Breast epithelium (tissue), 4 donors: ENCODE measurements around the gene OTOP1. TPM values are rescaled to one million over a fixed set of nuclear protein-coding genes. Genes with fewer than 3 reads are reported as not detected.
A peak's percentile ranks its signal among the peaks of the same experiment; 100 is the strongest.
"Not testable (repeated sequence)": the region's sequence is repeated elsewhere in the genome, so short reads cannot be mapped to it uniquely, and the experiment has no call there.

Experiments used
- DNase-seq, 2 donors: peaks; one replicate each; pipeline ENCODE4 v3.0.0-alpha.2; 2019; ENCODE audit warnings: low spot score in 2 of 2
- H3K27ac ChIP-seq, 2 donors: fragments of 200-600 bp; sonication (generic) in 1 of 2; one replicate each; pipeline ENCODE4 v1.5.1; 2016 to 2019; ENCODE audit warnings: mild to moderate bottlenecking in 1 of 2
- H3K27me3 ChIP-seq, 2 donors: fragments of 200-600 bp; sonication (generic) in 1 of 2; one replicate each; pipeline versions ENCODE4 v1.5.1 to v1.6.0; 2017 to 2019; ENCODE audit warnings: control low read depth in 1 of 2, mild to moderate bottlenecking in 1 of 2
- H3K36me3 ChIP-seq: fragments of 200-600 bp; one replicate; pipeline ENCODE4 v1.5.1; 2019
- H3K4me1 ChIP-seq, 2 donors: fragments of 200-600 bp; sonication (generic); one replicate each; pipeline ENCODE4 v1.5.1; 2016 to 2019; ENCODE audit warnings: control low read depth in 1 of 2
- H3K4me3 ChIP-seq, 3 donors: fragments of 200-600 bp; sonication (generic); 1 replicate in 2 of 3; 2 replicates in 1 of 3; pipeline ENCODE4 v1.5.1; 2016 to 2019; ENCODE audit warnings: mild to moderate bottlenecking in 3 of 3, moderate library complexity in 2 of 3
- H3K9me3 ChIP-seq, 2 donors: fragments of 200-600 bp; sonication (generic) in 1 of 2; one replicate each; pipeline ENCODE4 v1.5.1; 2016 to 2019; ENCODE audit warnings: control low read depth in 1 of 2
- CTCF ChIP-seq, 3 donors: fragments of 450-650 bp; IDR thresholded peaks; one replicate each; pipeline ENCODE4 v1.5.1; 2016 to 2017; ENCODE audit warnings: antibody characterized with exemption in 3 of 3, mild to moderate bottlenecking in 3 of 3, moderate library complexity in 3 of 3
- POLR2A ChIP-seq: fragments of 450-650 bp; IDR thresholded peaks from one replicate; pipeline ENCODE4 v1.6.1; 2016; ENCODE audit warnings: antibody characterized with exemption, mild to moderate bottlenecking, moderate library complexity
- POLR2AphosphoS5 ChIP-seq, 3 donors: sonication (generic); formaldehyde crosslinking; IDR thresholded peaks; one replicate each; pipeline ENCODE4 v1.6.1; 2017; ENCODE audit warnings: antibody characterized with exemption in 3 of 3
- intact Hi-C: fragments of 100-400 bp; cut with DNase I; formaldehyde crosslinking; loops from one replicate; pipeline ENCODE4 v1.15.1; 2023; ENCODE audit warnings: low total_unique reads
- total RNA-seq, 3 donors: library from RNA; depleted of rRNA; stranded (reverse); fragments of >200 nt; gene quantifications; one replicate each; pipeline ENCODE4 v1.1.0, GENCODE V29; 2016

The OTOP1 gene
- total RNA-seq, 3 donors from 2014 or later, result not detected

GRCh38 chr4:4259484-4260100 lies 32.9 kb upstream of the OTOP1 start:
- intact Hi-C loops, result no loop called here
- Histone ChIP-seq H3K9me3 (no peaks in the 10 kb centered on the region), H3K27me3 (peaks cover 0 to 3% of the 10 kb centered on the region in 2 donors), H3K4me1 (no peaks in the 10 kb centered on the region), H3K4me3 (no peak overlapping the region), H3K27ac (no peak overlapping the region), H3K36me3 (no peaks in the 10 kb centered on the region)
- no peak for DNase-seq
- no peak for TF ChIP-seq POLR2A
- TF ChIP-seq CTCF (IDR thresholded peaks at IDR 0.05), result no peak
- no peak for TF ChIP-seq POLR2AphosphoS5 (IDR thresholded peaks at IDR 0.05)

GRCh38 chr4:4257705-4258104 lies 31.0 kb upstream of the OTOP1 start:
- H3K27me3 ChIP-seq, H3K4me1 ChIP-seq, DNase-seq, H3K36me3 ChIP-seq, H3K27ac ChIP-seq, intact Hi-C loops, H3K9me3 ChIP-seq, H3K4me3 ChIP-seq: not testable (repeated sequence)

GRCh38 chr4:4256799-4257198 lies 30.1 kb upstream of the OTOP1 start:
- Histone ChIP-seq H3K27ac (peak overlapping the region in 1 of 2 donors; percentile 21), H3K4me1 (no peaks in the 10 kb centered on the region), H3K9me3 (no peaks in the 10 kb centered on the region), H3K36me3 (no peaks in the 10 kb centered on the region), H3K4me3 (no peak overlapping the region), H3K27me3 (peaks cover 0 to 3% of the 10 kb centered on the region in 2 donors)
- no peak for DNase-seq
- TF ChIP-seq CTCF (IDR thresholded peaks at IDR 0.05), result no peak
- TF ChIP-seq POLR2AphosphoS5 (IDR thresholded peaks at IDR 0.05), result peak in 1 of 3 donors; percentile 37
- intact Hi-C loops, result no loop called here

GRCh38 chr4:4254666-4255065 lies 27.9 kb upstream of the OTOP1 start:
- no peak for DNase-seq
- no peak overlapping the region for H3K4me3 ChIP-seq
- H3K27me3 ChIP-seq, result peaks cover 0 to 3% of the 10 kb centered on the region in 2 donors
- H3K9me3 ChIP-seq, result no peaks in the 10 kb centered on the region
- H3K36me3 ChIP-seq, result no peaks in the 10 kb centered on the region
- intact Hi-C loops, result no loop called here
- TF ChIP-seq POLR2AphosphoS5 (IDR thresholded peaks at IDR 0.05) (no peak), CTCF (IDR thresholded peaks at IDR 0.05) (no peak), POLR2A (no peak)
- no peak overlapping the region for H3K27ac ChIP-seq
- no peaks in the 10 kb centered on the region for H3K4me1 ChIP-seq

GRCh38 chr4:4254199-4254598 lies 27.5 kb upstream of the OTOP1 start:
- no peaks in the 10 kb centered on the region for H3K4me1 ChIP-seq
- DNase-seq, result no peak

More at GRCh38 chr4:4254199-4254598, 27.5 kb upstream of the OTOP1 start:
- Histone ChIP-seq H3K9me3 (no peaks in the 10 kb centered on the region), H3K27me3 (peaks cover 0 to 3% of the 10 kb centered on the region in 2 donors), H3K27ac (no peak overlapping the region), H3K36me3 (no peaks in the 10 kb centered on the region), H3K4me3 (no peak overlapping the region)
- TF ChIP-seq POLR2AphosphoS5 (IDR thresholded peaks at IDR 0.05) (no peak), POLR2A (no peak), CTCF (IDR thresholded peaks at IDR 0.05) (no peak)
- intact Hi-C loops, result no loop called here
